Thymus (tissue), 11 donors: Measurements from ENCODE around the gene GARNL3. TPM values are rescaled to one million over a fixed set of nuclear protein-coding genes. Genes with fewer than 3 reads are reported as not detected.

ENCODE experiments used
- DNase-seq, 9 donors: peaks; one replicate each; pipeline ENCODE4 v3.0.0-alpha.2; 2013; ENCODE audit warnings: low spot score in 9 of 9, low read depth in 6 of 9, missing footprints in 1 of 9
- H3K27ac ChIP-seq, 2 donors: one replicate each; pipeline ENCODE4 v1.5.1; 2013; ENCODE audit warnings: control low read depth in 1 of 2, low read depth in 1 of 2, low read length in 1 of 2, mild to moderate bottlenecking in 1 of 2, moderate library complexity in 1 of 2
- H3K27me3 ChIP-seq, 2 donors: one replicate each; pipeline ENCODE4 v1.5.1; 2013; ENCODE audit warnings: low read length in 1 of 2; ENCODE audit not compliant: control insufficient read depth in 2 of 2, insufficient read depth in 1 of 2
- H3K36me3 ChIP-seq, 2 donors: one replicate each; pipeline ENCODE4 v1.5.1; 2013; ENCODE audit warnings: low read length in 1 of 2, mild to moderate bottlenecking in 1 of 2, moderate library complexity in 1 of 2; ENCODE audit not compliant: control insufficient read depth in 2 of 2, insufficient read depth in 2 of 2
- H3K4me1 ChIP-seq, 2 donors: one replicate each; pipeline ENCODE4 v1.5.1; 2013; ENCODE audit warnings: low read length in 2 of 2; ENCODE audit not compliant: control insufficient read depth in 2 of 2, insufficient read depth in 2 of 2
- H3K4me3 ChIP-seq, 2 donors: one replicate each; pipeline ENCODE4 v1.5.1; 2013; ENCODE audit warnings: low read length in 2 of 2, control low read depth in 1 of 2, mild to moderate bottlenecking in 1 of 2
- H3K9me3 ChIP-seq, 2 donors: one replicate each; pipeline ENCODE4 v1.5.1; 2013; ENCODE audit warnings: low read length in 1 of 2, mild to moderate bottlenecking in 1 of 2; ENCODE audit not compliant: control insufficient read depth in 2 of 2, insufficient read depth in 1 of 2
- WGBS: extraction: QIAGEN DNeasy Blood & Tissue Kit; methylation state at CpG from one replicate; pipeline ENCODE4 v1.1.7; 2013; 5-methylcytosine and 5-hydroxymethylcytosine counted together
- polyA plus RNA-seq: library from polyadenylated mRNA; stranded (reverse); fragments of 200-250 nt; gene quantifications from one replicate; pipeline ENCODE4 v1.2.3, GENCODE V29; 2013
- total RNA-seq: library from RNA; stranded (reverse); fragments of 120-200 nt; gene quantifications from one replicate; pipeline ENCODE4 v1.2.4, GENCODE V29; 2013
- donor health status: healthy.

The GARNL3 gene
- total and polyA plus RNA-seq, 2 donors = 1.5 to 2.2 TPM

GRCh38 chr9:127223266-127223665, 41.3 kb upstream of the GARNL3 start:
- Histone ChIP-seq H3K9me3 (peaks cover 3 to 5% of the 10 kb centered on the region in 2 donors), H3K4me3 (no peak overlapping the region), H3K4me1 (peaks cover 11 to 22% of the 10 kb centered on the region in 2 donors), H3K36me3 (peaks cover 0 to 3% of the 10 kb centered on the region in 2 donors), H3K27me3 (peaks cover 34 to 50% of the 10 kb centered on the region in 2 donors), H3K27ac (no peak overlapping the region)
- WGBS = 86% methylated on average over 4 of the region's 4 CpGs
- DNase-seq = no peak

- Histone ChIP-seq H3K9me3 (peaks cover 3 to 5% of the 10 kb centered on the region in 2 donors), H3K4me1 (peaks cover 11 to 22% of the 10 kb centered on the region in 2 donors), H3K27me3 (peaks cover 34 to 50% of the 10 kb centered on the region in 2 donors), H3K4me3 (no peak overlapping the region), H3K36me3 (peaks cover 0 to 3% of the 10 kb centered on the region in 2 donors), H3K27ac (no peak overlapping the region)
- WGBS = 53% methylated on average over 8 of the region's 8 CpGs
- no peak for DNase-seq
Observed at GRCh38 chr9:127223810-127224177, 40.8 kb upstream of the GARNL3 start.

GRCh38 chr9:127224178-127224882, 40.2 kb upstream of the GARNL3 start:
- Histone ChIP-seq H3K4me1 (peaks cover 11 to 22% of the 10 kb centered on the region in 2 donors), H3K27me3 (peaks cover 34 to 52% of the 10 kb centered on the region in 2 donors), H3K36me3 (peaks cover 0 to 3% of the 10 kb centered on the region in 2 donors), H3K9me3 (peaks cover 3 to 5% of the 10 kb centered on the region in 2 donors), H3K27ac (peak overlapping the region; percentile 26 to 51), H3K4me3 (peak overlapping the region; percentile 46 to 60)
- 3% methylated on average over 56 of the region's 56 CpGs for WGBS
- peak; percentile 50 to 91 (median 81) for DNase-seq

- WGBS = 2% methylated on average over 106 of the region's 106 CpGs
- peak; percentile 51 to 93 (median 86) for DNase-seq
- Histone ChIP-seq H3K9me3 (peaks cover 3 to 5% of the 10 kb centered on the region in 2 donors), H3K27ac (no peak overlapping the region), H3K36me3 (no peaks in the 10 kb centered on the region), H3K4me1 (peaks cover 11 to 22% of the 10 kb centered on the region in 2 donors), H3K27me3 (peaks cover 34 to 54% of the 10 kb centered on the region in 2 donors), H3K4me3 (peak overlapping the region; percentile 46 to 60)
Observed at GRCh38 chr9:127224883-127225739, 39.5 kb upstream of the GARNL3 start.

- no peaks in the 10 kb centered on the region for H3K36me3 ChIP-seq
- 37% methylated on average over 42 of the region's 42 CpGs for WGBS
- H3K27me3 ChIP-seq = peaks cover 34 to 56% of the 10 kb centered on the region in 2 donors
- no peak for DNase-seq
- H3K27ac ChIP-seq = no peak overlapping the region
- peaks cover 3 to 5% of the 10 kb centered on the region in 2 donors for H3K9me3 ChIP-seq
- H3K4me1 ChIP-seq = peaks cover 11 to 22% of the 10 kb centered on the region in 2 donors
- H3K4me3 ChIP-seq = peak overlapping the region in 1 of 2 donors; percentile 60
Observed at GRCh38 chr9:127225801-127226625, 38.6 kb upstream of the GARNL3 start.

GRCh38 chr9:127229691-127230417, 34.7 kb upstream of the GARNL3 start:
- no peaks in the 10 kb centered on the region for H3K36me3 ChIP-seq
- WGBS = 93% methylated on average over 4 of the region's 4 CpGs
- DNase-seq = no peak
- H3K27ac ChIP-seq = no peak overlapping the region
- peaks cover 0 to 2% of the 10 kb centered on the region in 2 donors for H3K9me3 ChIP-seq
- peaks cover 17 to 38% of the 10 kb centered on the region in 2 donors for H3K27me3 ChIP-seq
- H3K4me3 ChIP-seq = no peak overlapping the region
- peaks cover 5 to 6% of the 10 kb centered on the region in 2 donors for H3K4me1 ChIP-seq

GRCh38 chr9:127231666-127232065, 32.9 kb upstream of the GARNL3 start:
- WGBS = over 99% methylated on average over 3 of the region's 3 CpGs
- Histone ChIP-seq H3K4me3 (no peak overlapping the region), H3K27ac (no peak overlapping the region), H3K27me3 (peaks cover 2 to 23% of the 10 kb centered on the region in 2 donors), H3K4me1 (no peaks in the 10 kb centered on the region), H3K9me3 (no peaks in the 10 kb centered on the region), H3K36me3 (no peaks in the 10 kb centered on the region)
- DNase-seq = no peak

- DNase-seq = no peak
- Histone ChIP-seq H3K27me3 (peaks cover 2 to 13% of the 10 kb centered on the region in 2 donors), H3K9me3 (no peaks in the 10 kb centered on the region), H3K36me3 (no peaks in the 10 kb centered on the region), H3K4me1 (no peaks in the 10 kb centered on the region), H3K4me3 (no peak overlapping the region), H3K27ac (no peak overlapping the region)
- 91% methylated on average over 4 of the region's 4 CpGs for WGBS
Observed at GRCh38 chr9:127232833-127233549, 31.6 kb upstream of the GARNL3 start.
